Measurements from ENCODE around the gene TRAK1.

DNA sequence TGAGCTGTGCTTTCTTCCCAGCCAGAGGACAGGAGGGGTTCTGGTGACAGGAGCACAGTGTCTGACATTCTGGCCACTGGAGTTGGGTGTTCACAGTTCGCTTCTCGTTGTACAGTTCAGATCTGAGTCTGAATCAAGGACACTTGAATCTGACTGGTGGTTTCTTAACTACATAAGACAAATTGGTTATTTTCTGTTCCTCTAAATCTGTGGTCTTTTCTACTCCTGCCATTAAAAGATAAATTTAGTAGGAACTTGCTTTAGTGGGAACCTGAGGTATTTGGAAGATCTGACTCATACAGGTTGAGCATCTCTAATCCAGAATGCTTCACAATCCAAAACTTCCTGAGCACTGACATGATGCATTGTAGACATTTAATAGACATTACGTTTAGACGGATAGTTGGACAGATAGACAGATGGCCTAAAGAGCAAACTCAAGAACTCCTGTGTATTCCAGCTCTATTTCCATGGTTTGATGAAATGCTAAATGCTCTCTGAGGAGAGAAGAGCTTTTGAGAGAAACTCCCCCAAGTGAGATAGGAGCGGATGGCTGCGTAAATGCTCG, 103.9 kb downstream of the TRAK1 start:
- TF ChIP-seq, protein P1, sequence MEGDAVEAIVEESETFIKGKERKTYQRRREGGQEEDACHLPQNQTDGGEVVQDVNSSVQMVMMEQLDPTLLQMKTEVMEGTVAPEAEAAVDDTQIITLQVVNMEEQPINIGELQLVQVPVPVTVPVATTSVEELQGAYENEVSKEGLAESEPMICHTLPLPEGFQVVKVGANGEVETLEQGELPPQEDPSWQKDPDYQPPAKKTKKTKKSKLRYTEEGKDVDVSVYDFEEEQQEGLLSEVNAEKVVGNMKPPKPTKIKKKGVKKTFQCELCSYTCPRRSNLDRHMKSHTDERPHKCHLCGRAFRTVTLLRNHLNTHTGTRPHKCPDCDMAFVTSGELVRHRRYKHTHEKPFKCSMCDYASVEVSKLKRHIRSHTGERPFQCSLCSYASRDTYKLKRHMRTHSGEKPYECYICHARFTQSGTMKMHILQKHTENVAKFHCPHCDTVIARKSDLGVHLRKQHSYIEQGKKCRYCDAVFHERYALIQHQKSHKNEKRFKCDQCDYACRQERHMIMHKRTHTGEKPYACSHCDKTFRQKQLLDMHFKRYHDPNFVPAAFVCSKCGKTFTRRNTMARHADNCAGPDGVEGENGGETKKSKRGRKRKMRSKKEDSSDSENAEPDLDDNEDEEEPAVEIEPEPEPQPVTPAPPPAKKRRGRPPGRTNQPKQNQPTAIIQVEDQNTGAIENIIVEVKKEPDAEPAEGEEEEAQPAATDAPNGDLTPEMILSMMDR (conservative IDR thresholded peaks at IDR 0.05; ENCODE audit: low read length), result no peak
- TF ChIP-seq EZH2phosphoT487 (IDR thresholded peaks at IDR 0.05; ENCODE audit: borderline replicate concordance, low read depth, low read length), result no peak

Measured in OCI-LY7 (cell line).